Measurements from ENCODE around the gene MED26.

DNA sequence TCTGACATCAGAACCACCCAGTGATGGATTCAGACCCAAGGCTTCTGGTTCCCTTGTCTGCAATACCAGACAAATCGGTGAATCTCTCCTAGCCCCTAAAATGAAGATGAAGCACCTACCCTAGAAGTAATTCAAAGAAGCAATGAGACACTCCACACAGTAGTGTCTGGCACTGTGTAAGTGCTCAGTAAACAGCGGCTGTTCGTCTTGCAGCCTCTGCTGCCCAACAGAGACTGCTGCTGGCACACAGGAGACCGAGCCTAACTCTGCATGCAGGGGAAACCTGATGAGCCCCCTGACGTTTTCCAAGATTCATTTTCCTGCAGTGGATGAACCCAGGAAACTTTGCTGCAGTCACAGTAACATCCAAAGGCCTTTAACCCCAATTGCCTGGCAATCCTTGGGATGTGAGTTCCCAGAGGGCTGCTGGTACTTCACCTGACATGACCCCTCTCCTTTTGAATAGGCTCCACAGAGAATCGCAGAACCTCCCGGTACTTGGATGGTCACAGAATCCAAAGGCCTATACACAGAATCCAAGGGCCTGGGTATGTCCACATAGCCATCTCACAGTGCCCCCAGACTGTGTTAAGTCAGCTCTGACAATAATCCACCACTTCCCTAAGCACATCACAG, 6.7 kb downstream of the MED26 start:
- TF ChIP-seq CTCF (IDR thresholded peaks at IDR 0.05; ENCODE audit: poor library complexity) (no peak), EZH2 (IDR thresholded peaks at IDR 0.05; ENCODE audit: borderline replicate concordance) (no peak), EZH2phosphoT487 (IDR thresholded peaks at IDR 0.05; ENCODE audit: low read depth, severe bottlenecking, unreplicated experiment) (no peak)

All from hepatocyte (in vitro differentiated cells).